GF-D8 (cell line): ENCODE measurements around the gene B3GNT8.
"Not testable (repeated sequence)": the region's sequence is repeated elsewhere in the genome, so short reads cannot be mapped to it uniquely, and the experiment has no call there.

Experiments
- DNase-seq: peaks from one replicate; lab custom pipeline; 2025; lab: John Stamatoyannopoulos, UW

B3GNT8 gene

DNA sequence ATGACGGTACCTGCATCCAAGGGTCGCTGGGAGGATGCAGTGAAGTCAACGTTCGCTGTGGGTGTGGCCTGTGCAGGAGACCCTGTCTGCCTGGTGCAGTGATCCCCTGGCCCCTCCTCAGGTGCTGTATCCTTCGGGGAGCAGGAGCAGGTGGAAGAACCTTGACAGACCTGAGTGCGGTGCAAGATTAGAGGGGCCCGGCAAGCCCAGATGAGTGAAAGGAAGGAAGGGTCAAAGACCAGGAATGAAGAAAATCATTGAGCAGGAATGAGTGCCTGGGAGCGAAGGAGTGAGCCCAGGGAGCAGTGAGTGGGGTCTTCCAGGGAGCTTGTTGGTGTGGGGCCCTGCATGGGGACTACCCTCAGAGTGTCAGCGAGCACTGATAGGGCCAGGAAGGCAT lies 12.7 kb downstream of the B3GNT8 start:
- DNase-seq, result no peak

DNA sequence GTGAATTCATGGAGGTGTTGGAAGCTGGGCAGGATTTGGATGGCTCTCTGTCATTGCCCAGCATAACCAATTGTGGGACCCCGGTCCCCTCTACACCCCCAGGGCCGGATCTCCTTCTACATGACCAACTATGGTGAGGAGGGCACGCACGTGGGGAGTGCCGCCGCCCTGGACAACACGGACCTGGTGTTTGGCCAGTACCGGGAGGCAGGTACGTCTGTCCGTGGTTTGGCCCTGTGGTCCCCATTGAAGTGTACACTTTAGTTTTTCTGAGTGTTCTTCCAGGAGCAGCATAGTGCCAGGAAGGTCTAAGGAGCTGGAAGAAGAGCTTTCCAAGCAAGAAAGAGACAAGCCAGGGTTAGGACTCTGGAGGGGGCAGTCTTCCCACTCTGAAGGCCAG lies 13.2 kb downstream of the B3GNT8 start:
- no peak for DNase-seq

GRCh38 chr19:41412953-41413352 lies 14.2 kb downstream of the B3GNT8 start:
- no peak for DNase-seq

GRCh38 chr19:41411968-41412265 lies 15.3 kb downstream of the B3GNT8 start:
- no peak for DNase-seq

- no peak for DNase-seq
These were observed 15.8 kb downstream of the B3GNT8 start for GRCh38 chr19:41411100-41411967.

DNA sequence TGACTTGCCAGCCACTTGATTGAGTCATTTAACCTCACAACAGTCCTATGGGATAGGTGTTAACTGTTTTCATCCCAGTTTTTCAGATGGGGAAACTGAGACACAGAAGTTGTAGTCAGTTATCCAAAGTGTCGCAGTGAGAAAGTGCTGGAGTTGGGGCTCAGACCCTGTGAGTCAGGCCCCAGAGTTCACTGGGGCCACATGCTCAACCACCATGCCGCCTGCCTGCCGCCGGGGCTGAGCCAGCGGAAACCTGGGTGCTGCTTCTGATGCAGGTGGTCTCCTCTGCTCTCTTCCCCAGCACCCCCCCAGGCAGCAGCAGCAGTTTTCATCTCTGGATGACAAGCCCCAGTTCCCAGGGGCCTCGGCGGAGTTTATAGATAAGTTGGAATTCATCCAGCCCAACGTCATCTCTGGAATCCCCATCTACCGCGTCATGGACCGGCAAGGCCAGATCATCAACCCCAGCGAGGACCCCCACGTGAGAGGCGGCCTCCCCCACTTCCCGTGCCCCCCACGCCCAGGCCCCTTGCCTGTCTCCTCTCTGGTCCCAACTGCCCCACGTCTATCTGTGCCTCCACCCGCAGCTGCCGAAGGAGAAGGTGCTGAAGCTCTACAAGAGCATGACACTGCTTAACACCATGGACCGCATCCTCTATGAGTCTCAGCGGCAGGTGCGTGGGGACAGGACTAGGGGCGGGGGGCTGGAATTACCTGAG lies 16.7 kb downstream of the B3GNT8 start:
- DNase-seq, result no peak

- DNase-seq, result no peak
These were observed 17.9 kb downstream of the B3GNT8 start for GRCh38 chr19:41409288-41409687.

DNA sequence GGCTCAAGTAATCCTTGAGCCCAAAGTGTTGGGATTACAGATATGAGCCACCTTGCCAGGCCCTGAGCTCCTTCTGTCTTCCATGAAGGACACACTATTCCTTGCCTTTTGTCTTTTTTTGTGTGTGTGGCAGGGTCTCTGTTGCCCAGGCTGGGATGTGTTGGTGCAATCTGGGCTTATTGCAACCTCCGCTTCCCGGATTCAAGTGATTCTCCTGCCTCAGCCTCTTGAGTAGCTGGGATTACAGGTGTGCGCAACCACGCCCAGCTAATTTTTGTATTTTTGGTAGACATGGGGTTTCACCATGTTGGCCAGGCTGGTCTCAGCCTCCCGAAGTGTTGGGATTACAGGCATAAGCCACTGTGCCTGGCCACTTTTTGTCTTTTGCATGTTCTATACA lies 18.3 kb downstream of the B3GNT8 start:
- not testable (repeated sequence) for DNase-seq

DNA sequence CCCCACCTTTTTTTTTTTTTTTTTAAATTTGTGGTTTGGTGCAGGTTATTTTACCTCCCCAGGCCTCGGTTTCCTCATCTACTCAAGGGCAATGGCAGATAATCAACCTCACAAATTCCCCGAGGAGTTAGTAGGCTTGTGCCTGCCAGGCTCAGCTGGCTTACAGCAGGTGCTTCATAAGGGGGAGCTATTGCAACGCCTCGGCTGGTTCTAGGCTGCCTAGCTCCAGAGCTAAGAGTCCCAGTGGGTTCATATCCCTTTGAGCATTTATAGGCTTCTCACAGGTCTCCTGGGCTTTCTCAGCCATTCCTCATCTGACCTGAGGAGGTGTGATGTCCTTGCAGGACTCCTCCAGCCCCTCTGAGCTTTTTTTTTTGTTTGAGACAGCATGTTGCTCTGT lies 18.9 kb downstream of the B3GNT8 start:
- peak; percentile 76 for DNase-seq

GRCh38 chr19:41407271-41407670 lies 19.9 kb downstream of the B3GNT8 start:
- DNase-seq, result peak; percentile 68

DNA sequence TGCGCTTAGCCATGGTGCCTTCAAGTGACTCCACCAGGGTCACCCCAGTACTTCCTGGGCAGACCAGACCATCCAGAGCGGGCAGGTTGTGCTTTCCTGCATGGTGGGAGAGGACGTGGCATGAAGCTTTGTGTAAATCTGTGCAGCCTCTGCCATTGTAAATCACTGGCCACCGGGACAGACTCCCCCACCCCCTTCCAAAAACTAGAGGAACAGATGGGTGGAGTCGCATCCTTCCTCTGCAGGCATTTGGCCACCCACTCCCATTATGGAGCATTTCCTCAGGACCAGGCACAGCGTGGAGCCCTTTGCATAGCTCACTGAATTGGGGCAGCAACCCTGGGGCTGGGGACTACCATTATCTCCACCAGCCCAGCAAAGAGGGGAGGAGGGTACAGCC lies 21.4 kb downstream of the B3GNT8 start:
- DNase-seq, result no peak

- no peak for DNase-seq
These were observed 23.8 kb downstream of the B3GNT8 start for GRCh38 chr19:41403181-41403970.

DNA sequence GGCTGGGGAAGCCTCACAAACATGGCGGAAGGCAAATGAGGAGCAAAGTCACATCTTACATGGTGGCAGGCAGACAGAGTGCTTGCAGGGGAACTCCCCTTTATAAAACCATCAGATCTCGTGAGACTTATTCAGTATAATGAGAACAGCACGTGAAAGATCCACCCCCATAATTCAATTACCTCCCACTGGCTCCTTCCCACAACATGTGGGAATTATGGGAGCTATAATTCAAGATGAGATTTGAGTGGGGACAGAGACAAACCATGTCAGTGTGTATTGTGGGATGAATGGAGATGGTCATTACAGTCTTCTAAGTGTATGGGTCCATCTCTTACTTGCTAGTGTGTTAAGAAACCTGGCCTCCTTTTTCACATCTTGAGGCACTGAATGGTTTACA lies 25.2 kb downstream of the B3GNT8 start:
- no peak for DNase-seq

- no peak for DNase-seq
These were observed 25.7 kb downstream of the B3GNT8 start for GRCh38 chr19:41401483-41401882.

DNA sequence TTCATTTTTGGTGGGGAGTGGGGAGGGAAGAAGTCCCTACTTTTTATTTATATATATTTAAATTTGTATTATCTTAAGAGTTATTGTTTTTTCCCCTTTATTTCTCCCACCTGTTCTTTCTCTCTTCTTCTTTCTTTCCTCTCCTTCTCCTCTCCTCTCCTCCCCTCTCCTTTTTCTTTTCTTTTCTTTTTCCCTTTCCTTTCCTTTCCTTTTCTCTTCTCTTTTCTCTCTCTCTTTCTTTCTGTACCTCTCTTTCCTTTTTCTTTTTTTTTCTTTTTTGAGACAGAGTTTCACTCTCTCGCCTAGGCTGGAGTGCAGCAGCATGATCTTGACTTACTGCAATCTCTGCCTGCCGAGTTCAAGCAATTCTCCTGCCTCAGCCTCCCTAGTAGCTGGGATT lies 27.6 kb downstream of the B3GNT8 start:
- DNase-seq, result no peak

DNA sequence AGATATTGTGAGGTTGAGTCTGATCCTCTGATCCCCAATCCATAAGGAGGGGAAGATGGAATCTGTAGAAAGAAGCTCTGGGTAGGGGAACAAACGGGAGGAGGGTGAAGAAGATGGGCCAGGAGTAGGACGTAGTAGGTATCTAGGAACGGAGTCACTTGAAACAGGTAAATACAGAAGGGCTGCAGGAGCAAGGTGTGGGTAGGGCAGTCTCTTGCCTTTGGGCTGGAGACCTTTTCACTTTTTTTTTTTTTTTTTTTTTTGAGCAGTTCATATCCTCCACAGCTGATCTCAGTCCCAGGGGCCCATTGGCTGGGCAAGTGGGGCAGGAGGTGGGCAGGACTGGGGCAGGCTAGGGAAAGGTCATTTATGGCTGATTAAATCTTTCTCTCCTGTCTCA lies 28.1 kb downstream of the B3GNT8 start:
- DNase-seq, result no peak

DNA sequence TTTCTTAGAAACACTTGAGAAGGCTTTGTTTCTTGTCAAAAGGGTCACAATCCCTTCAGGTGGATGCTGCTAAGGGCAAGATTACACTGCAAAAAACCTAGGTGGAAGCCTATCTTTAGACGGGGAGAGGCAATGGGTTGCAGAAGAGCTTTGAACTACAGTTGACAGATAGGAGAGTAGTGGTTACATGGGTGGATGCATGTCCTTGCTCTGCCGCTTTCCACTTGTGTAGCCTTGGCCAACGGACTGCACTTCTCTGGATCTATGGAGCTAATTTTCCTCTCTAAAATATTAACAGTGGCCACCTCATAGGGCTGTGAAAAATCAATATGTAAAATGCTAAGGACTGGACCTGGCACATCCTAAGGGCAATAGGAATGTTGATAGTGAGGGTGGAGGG lies 28.6 kb downstream of the B3GNT8 start:
- DNase-seq, result no peak

GRCh38 chr19:41398050-41398418 lies 29.1 kb downstream of the B3GNT8 start:
- DNase-seq, result no peak

GRCh38 chr19:41397086-41398049 lies 29.8 kb downstream of the B3GNT8 start, which contains the start of the genes BCKDHA and EXOSC5:
BCKDHA (plus strand) TSS chr19:41397818; CDS start chr19:41397828, 10 bp downstream.
EXOSC5 (minus strand) TSS chr19:41397359; CDS start chr19:41397328, 31 bp downstream.
- DNase-seq, result peak; percentile 97

- no peak for DNase-seq
These were observed 31.8 kb downstream of the B3GNT8 start for GRCh38 chr19:41395355-41395754.

- DNase-seq, result no peak
These were observed 34.4 kb downstream of the B3GNT8 start for GRCh38 chr19:41392775-41393174.
